NCI-H128 (cell line): ENCODE data around the gene ARMH4.

Experiments used
- DNase-seq: peaks from one replicate; lab custom pipeline; 2025; ENCODE audit not compliant: unreplicated experiment; lab: John Stamatoyannopoulos, UW

ARMH4 gene

GRCh38 chr14:57970594-57970993, 181.4 kb downstream of the ARMH4 start:
- DNase-seq: no peak

- DNase-seq: no peak
Measured at GRCh38 chr14:57970175-57970574, 181.8 kb downstream of the ARMH4 start.

- no peak for DNase-seq
Measured at GRCh38 chr14:57963071-57963470, 188.9 kb downstream of the ARMH4 start.

GRCh38 chr14:57962325-57963035, 189.5 kb downstream of the ARMH4 start:
- no peak for DNase-seq

GRCh38 chr14:57961786-57962060, 190.3 kb downstream of the ARMH4 start:
- DNase-seq: no peak

- no peak for DNase-seq
Measured at GRCh38 chr14:57960946-57961785, 190.8 kb downstream of the ARMH4 start.

- no peak for DNase-seq
Measured at GRCh38 chr14:57957441-57957840, 194.6 kb downstream of the ARMH4 start.
